Umbilical cord (tissue), 2 donors: ENCODE data around the gene EBF3. TPM values are rescaled to one million over a fixed set of nuclear protein-coding genes. Genes with fewer than 3 reads are reported as not detected.

Experiments
- DNase-seq: peaks from one replicate; pipeline ENCODE4 v3.0.0-alpha.2; 2015; ENCODE audit warnings: low spot score
- total RNA-seq: library from RNA; depleted of rRNA; stranded (reverse); fragments of >200 nt; gene quantifications from one replicate; pipeline ENCODE4 v1.2.3, GENCODE V29; 2014; ENCODE audit warnings: low replicate concordance; ENCODE audit not compliant: insufficient read depth

Gene EBF3
- total RNA-seq, 1 donor from 2014 or later: 3.6 TPM

DNA sequence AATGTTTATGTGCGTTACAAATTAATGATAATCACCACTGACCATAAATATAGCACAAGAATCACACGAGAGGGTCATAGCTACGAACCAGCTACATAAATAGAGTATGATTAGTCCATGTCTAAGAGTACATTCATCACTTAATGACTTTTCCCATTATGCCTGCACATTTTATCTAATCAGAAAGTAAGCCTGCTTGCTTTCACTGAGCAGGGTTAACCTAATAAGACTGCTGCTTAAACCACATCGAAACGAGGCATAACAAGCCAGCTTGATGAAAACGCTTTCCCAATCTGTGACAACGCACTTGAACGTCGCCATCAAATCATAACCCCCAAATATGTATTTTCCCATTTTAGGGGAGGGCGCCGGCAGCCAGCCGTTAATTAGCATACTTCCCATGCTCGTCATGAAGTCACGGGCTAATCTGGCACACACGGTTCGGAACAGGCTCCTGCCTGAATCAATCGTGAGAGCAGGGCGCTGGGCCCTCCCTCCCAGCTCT, 71.5 kb downstream of the EBF3 start:
- no peak for DNase-seq

DNA sequence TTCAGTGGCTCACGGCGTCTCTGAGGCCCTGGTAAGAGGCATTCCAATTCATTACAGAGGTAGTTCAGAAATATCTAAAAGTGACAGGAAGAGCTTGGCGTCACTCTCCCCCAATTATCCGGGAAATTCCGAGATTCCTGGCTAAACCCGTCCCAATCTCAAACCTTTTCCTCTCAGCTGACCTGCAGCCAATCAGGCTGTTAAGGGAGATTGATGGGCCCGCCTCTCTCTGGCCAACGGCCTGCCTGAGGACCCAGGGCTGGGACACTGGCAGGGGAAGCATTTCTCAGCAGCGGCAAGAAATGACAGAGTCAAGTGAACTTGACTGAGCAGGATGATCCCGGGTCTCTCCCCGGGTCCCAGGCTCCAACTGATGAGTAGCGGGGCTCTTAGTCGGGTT, 72.3 kb downstream of the EBF3 start:
- DNase-seq: no peak

DNA sequence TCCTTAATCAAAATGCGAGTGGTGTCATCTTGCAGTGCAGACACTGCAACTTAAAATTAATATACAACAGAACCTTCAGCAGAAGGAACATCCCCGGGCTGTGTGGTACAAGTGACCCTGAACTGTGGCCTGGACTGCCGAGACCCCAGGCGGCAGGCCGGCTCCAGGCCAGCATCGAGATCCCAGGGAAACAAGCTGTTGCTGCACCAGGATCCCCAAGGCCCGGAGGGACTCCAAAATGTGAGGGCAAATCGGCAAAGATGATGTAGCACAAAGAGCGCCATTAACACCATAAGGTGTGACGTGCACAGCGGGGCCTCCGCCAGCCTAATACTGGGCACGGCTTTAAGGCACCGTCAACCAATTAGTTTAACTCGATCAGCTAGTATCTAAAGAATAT, 73.9 kb downstream of the EBF3 start:
- DNase-seq: no peak

DNA sequence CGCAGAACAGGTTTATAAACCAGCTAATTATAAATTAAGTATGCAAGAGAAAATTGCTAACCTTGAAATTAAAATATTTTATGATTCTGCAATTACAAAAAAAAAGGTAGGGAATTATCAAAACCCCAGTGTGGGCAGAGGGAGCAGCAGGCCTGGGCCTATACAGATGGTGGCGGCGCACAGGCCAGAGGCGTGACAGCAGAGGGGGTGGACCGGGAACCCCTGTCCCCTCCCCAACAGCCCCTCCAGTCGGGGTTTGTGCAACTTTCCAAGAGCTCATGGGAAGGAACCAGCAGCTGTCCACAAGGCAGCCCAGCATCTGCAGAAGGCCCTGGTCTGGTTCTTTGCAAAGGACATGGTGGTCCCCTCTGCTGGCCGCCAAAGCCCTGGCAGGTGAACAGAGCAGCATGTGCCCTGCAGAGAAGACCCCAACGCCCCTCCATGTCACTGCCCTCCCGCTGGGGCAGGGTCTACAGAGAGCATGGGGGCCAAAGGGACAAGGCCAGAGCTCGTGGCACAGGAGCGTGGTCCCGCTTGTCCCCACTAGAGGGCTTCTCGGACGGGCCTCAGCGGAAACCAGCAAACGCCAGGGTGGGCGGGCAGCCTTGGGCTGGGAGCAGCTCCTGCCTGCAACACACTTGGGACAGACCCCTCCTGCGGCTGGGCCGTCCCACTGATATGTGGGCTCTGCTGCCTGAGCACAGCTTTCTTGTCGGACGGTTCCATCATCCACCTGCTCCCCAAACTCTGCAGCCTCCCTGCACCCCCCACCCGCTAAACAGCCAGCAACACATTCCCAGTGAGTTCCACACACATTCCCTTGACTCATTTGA, 75.1 kb downstream of the EBF3 start:
- peak; percentile 14 for DNase-seq

DNA sequence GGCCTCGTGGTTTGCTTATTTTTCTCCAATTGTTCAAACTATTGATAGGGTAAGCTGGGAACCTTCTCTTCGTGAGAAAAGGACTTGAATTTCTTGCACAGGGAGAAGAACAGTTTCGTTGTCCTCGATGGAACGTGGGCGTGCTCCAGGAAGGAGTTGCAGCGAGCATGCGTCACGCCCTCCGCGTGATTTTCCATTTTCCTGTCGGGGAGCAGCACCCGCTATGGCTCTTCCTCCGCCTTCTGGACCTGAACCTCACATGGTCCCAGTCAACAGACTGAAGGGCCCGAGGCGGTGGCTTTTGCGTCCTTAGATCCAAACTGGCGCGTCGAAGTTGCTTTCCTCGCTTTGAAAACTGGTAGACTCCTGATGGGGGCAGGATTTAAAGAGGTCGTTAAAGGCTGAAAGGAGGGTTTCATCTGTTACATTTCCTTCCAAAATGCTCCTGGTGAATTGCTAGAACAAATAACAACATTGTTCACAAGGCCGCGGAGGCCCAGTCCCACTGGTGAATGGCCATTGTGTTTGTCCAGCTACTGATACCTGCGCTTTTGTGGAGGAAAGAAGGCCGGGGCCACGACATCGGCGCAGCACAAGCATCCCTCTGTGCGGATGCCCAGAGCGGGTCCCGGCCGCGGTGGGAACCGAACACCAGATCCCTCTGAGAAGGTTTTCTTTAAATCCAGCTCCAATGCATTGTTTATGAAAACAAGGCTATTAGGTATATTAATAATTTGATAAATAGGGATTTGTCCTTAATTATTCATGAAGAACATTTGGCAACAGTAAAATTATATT, 75.9 kb downstream of the EBF3 start:
- no peak for DNase-seq

DNA sequence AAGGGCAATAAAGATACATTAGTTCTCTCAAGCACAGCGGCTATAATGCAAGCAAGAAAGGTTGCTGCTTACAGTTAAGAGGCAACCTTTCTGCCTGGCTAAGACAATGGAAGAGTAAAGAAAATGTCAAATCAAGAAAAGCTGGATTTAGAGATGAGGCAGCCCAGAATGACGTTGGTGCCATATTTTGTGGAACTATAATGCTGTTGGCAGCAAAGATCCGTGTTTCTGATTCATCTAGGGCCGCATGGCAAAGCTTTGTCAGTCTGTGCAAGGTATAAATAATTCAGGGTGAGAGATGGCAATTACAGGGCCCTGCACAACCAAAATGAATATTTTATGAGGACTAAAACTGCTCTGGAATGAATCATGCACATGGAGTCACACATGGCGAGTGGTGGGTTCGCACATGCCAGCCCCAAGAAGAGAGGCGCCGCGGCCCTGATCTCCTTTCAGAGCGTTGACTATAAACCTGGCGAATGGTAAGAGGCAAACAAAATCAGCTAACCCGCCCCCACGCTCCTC, 76.6 kb downstream of the EBF3 start:
- no peak for DNase-seq

DNA sequence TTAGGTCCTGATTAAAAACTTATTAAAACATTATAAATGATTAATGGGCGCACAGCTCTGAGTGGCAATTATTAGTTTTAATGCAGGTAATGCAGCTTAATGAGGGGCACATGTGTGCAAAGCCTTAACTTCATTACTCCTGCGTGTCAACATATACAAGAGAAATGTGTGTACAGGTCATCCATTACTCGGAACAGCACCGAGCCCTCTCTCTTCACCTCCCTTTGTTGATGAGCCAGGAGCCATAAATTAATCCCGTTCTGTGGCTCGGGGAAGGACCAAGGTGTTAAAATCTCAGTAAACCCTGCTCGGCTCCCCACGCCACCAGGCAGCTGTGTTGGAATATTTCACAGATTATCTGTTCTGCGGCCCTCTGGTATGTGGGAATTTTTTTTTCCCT, 77.8 kb downstream of the EBF3 start:
- no peak for DNase-seq

DNA sequence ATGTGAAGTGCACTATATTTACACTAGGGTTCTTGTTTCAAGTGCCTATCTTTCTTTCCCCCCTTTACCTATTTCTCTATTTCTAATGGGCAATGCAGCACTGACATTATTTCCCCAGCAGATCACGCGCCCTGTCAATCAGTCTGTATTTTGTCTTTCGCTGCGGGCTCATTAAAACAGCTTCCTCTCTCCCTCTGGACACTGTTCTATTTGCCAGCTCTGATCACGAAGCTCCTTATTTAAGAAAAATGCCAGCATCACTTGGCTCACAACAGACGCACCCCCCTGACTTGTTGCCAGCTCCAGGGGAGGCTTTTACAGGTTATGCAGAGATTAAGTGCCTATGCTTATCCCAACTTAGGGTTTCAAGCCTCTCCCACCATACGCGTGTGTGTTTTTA, 78.5 kb downstream of the EBF3 start:
- DNase-seq: no peak

DNA sequence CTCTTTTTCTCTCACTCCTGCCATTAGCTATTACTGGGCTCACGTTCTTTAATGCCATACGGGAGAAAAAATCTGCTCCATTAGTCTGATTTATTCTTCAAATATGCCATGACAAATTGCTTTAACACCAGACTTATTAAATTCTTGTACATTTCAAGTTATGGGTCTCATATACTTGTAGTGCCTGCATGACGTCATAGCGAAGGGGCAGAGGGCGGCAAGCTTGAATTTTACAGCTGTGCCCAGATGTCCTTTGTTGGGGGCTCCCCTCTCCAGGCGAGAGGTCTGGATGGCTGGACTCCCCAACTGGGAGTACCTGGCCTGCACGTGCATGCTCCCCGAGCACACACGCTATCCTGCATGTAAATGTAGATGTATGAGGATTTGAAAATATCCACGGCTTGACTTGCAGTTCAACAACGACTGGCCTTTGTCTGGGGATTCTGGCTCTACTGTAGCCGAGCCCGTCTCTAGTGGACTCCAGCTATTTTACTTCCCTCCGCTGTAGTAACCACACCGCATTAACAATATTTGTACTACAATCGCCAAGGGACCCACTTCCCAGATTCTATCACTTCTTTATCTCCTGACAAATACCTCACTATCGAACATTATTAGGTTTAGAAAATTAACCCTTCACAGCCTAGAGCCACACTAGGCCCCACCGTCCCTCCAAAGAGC, 79.5 kb downstream of the EBF3 start:
- DNase-seq: no peak

DNA sequence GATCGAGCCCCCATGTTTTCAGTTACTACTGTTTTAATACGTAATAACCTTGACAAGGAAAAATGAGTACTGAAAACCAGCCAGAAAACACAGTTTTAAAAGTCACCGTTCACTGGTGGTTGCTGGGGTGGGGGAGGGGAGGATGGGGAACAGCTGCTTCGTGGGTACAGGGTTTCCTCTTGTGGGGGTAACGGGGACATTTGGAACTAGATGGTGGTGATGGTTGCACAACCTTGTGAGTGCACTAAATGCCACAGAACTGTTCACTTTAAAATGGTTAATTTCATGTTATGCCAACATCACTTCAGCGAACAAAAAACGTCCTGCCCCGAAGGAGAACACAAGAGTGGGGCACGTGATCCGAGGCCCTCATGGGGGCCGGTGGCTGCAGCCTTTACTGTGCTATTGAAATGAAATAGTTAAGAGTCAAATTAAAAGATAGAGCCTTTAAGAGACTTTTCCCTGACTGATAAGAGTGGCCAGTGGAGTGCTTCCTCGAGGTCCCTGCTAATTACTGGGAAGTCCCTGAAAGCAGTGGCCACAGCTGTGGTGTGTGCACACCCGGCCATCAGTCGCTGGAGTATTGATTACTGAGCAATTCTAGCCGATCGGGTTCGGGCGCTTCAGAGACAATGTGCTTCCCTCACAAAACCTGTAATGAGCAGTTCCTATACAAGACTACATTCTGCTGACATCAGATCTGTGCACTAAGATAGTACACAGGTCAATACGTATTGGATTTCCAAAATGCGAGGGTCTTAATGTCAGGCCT, 80.3 kb downstream of the EBF3 start:
- DNase-seq: no peak

DNA sequence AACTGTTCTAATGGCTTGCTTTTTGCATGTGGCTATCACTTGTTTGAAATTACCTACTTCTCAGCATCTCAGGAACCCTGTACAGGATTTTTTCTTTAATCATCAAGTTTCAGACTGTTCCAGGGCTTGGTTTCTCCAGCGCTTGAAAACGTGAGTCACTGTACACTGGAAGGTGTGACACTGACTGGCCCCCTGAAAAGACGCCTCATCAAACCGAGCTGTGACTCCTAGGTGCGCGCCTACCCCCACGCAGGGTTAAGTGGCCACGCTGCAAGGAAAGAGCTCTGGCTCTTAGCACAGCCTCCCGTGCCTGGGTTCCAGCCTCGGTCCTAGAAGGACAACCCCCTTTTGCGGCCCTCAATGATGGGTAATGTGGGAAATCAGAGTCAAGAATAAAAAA, 81.0 kb downstream of the EBF3 start:
- DNase-seq: no peak

DNA sequence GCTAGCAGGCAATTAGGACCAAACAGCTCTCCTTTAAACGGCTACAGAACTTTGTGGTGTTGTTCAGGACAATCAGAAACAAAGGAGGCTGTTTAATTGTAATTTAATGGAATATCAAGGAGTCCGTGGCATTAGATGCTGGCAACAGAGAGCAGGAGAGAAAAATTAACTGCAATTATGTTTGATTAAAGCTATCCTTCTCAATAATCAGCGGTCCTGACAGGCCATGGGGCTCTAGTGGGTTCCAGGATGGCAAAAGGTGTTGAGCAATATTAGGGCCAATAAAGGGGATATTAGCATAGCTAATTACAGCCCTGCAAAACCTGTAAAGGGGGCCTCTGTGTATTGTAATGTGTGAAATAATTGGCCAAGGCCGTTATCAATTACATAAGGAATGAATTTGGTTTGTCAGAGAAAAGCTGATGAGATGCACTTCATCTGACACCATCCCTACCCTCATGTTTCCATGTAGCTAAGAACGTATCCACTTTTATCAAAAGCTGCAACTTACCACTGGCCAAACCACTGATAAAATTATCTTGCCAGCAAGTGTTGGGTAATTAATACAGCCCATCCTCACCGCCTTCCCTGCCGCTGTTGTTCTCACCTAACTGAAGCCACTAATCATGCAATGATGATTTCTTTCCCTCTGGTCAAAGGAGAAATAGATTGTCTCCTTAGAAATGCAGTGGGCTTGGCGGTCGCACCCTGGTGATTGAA, 81.6 kb downstream of the EBF3 start:
- DNase-seq: no peak

DNA sequence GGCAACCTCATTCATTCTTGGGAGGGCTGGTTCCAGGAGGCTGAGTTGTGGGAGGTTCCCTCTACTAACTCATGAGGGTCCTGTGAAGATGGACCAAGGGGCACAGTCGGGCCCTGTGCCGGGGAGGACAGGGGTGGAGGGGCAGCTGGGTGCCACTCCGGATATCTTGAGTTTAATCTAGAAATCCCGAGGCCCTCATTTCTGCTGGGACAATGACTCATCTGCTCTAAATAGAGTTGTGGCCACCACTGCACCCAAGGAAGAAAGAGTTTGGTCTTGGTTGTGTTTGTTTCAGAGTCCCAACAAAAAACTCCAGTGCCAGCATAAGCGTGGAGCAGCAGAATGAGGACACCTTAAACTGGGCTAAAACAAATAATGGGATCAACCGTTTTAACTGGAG, 82.4 kb downstream of the EBF3 start:
- no peak for DNase-seq

DNA sequence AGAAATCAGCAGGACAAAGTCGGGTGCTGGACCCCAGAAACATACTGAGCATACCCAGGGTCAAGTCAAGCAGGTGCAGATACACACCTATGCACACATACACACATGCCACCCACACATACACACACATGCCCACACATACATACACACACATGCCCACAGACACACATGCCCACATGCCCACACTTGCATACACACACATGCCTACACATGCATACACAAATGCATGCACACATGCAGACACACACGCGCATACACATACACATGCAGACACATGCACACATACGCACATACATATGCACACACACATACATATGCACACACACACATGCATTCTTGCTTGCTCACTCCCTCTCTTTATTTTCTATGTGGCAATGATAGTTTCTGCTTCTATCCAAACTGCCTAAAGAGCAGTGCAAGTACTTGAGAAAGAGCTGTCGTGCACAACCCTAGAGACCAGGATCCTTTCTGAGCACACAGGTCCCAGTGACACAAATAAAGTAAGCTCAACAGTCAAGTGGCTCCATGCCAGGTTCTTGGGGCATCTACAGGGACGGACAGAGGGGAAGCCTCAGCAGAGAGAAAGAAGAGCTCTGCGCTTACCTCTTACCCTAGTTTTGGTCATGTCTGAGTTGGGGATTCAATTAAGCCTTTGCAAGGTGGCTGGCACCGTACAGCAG, 83.7 kb downstream of the EBF3 start:
- DNase-seq: no peak

DNA sequence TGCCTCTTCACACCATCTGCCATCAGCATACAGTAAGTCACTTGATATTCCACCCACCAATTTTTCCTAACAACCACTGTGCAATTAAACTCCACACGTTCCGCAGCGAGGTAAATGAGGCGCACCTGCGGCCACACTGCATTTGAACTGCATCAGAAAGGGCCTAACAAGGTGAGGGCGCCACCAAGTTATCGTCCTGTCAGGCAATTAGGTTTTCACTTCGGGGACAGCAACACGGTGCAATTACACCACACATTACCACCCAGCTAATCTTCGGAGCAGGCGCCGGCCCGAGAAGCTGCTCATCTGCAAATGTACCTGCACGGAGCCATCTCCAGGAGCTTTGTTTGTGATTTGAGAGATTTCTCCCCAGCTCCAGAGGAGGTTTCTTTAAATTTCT, 84.4 kb downstream of the EBF3 start:
- no peak for DNase-seq

DNA sequence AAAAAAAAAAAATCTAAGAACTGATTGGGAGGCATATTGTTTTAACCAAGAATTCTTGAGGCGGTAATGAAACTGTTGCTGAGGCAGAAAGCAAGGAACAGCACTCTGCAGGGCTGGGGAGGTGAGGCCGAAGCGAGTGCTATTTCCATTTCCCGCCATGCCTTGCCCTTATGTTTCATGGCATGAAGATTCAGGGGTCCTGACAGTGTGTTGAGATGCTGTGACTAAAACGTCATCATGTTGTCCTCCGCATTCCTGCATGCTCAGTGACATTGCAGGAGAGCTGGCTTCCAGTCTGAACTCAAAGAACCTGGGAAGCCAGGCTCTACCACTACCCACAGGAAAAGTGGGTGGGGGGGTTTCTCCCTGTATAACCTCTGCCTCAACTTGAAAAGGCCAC, 85.2 kb downstream of the EBF3 start:
- no peak for DNase-seq

DNA sequence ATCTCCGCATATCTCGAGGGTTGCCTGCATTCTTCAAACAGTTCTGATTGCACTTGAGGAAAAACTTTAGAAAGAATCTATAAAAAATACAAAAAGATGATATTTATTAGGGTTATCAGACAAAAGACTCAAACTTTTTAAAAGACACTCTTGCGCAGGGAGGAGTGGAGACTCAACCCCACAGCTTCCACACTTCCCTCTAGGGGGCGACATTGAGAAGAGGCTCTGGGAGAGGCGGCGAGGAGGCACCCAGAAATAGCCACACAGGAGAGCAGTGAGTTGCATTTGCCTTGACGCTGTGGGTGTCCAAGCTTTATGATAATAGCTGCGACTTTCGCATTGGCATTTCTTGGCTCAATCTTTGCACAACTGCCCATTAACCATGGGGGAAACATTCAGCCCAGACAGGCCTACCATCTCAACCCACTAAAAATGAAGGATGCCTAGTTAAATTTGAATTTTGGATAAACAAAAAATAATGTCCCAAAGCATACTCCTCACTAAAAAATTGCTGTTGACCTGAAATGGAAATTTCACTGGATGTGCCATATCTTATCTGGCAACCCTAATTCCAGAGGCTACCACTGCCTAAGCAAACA, 86.2 kb downstream of the EBF3 start:
- DNase-seq: no peak

DNA sequence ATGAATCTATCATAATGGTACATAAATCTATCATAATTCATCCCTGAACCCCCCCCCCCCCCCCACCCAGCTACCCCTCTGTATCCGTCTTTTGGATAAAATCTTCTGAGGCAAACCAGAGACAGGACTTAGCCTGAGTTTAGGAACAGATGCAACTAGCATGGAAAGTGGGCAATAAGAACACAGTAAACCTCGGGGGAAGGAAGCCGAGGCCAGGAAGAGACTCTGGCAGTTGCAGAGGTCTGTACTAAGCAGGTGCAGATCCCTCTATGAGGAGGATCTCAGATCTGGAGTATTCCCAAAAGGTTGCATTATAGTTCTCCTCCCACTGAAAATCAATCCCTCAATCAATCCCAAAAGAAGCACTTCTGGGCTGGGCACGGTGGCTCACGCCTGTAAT, 87.2 kb downstream of the EBF3 start:
- DNase-seq: no peak

DNA sequence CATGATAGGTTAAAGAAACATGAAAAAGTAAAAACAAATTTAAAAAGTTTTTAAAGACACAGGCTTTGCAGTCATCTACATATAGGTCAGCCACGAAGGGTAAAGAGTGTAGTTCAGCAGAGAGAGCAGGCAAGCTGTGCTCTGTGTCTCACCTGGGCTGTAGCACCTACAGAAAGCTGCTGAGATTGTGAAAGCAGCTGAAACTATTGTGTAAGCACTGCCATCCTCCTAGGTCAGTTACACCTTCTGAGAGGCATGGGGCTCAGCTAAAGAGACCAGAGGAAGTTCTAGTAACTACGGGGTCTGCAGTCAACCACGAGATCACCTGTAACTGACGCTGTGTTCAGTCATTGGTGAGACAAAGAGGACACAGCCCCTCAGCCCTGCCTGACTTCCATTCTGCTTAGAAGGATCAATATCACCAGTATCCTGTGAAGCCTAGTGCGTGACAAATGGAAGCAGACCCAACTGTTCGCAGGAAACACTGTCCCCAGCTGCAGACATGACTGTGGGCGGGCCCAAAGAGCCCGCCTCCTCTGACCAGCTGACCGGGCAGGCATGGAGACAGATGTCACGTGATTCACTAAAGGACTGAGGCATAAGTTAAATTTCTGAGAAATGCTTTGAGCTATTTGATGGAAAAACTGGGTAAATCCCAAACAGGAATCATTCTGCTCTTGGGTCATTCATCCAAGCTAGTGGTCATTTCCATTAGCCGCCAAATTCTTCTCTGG, 87.9 kb downstream of the EBF3 start:
- no peak for DNase-seq
